Heart right ventricle (tissue), 16 donors: ENCODE measurements around the gene ANTXR1. TPM values are rescaled to one million over a fixed set of nuclear protein-coding genes. Genes with fewer than 3 reads are reported as not detected.

Experiments used
- ATAC-seq, 8 donors: fragments of 200-7000 bp; cut with Tn5 transposase; one replicate each; pipeline ENCODE4 v1.9.1; 2020; ENCODE audit warnings: mild to moderate bottlenecking in 8 of 8, moderate library complexity in 8 of 8, moderate number of reproducible peaks in 1 of 8
- DNase-seq, 2 donors: peaks; one replicate each; pipeline ENCODE4 v3.0.0-alpha.2; 2020
- H3K27ac ChIP-seq, 10 donors: fragments of 200-600 bp; sonication (generic) in 2 of 10; one replicate each; pipeline versions ENCODE4 v1.5.0 to v1.8.0; 2020 to 2022; ENCODE audit warnings: mild to moderate bottlenecking in 3 of 10
- H3K27me3 ChIP-seq, 7 donors: fragments of 200-600 bp; one replicate each; pipeline ENCODE4 v1.8.0; 2021 to 2022; ENCODE audit warnings: mild to moderate bottlenecking in 2 of 7
- H3K36me3 ChIP-seq, 9 donors: fragments of 200-600 bp; sonication (generic) in 1 of 9; one replicate each; pipeline versions ENCODE4 v1.5.0 to v1.8.0; 2020 to 2022; ENCODE audit warnings: mild to moderate bottlenecking in 2 of 9
- H3K4me1 ChIP-seq, 9 donors: fragments of 200-600 bp; sonication (generic) in 1 of 9; one replicate each; pipeline versions ENCODE4 v1.5.0 to v1.8.0; 2020 to 2022; ENCODE audit warnings: mild to moderate bottlenecking in 4 of 9
- H3K4me3 ChIP-seq, 10 donors: fragments of 200-600 bp; sonication (generic) in 2 of 10; one replicate each; pipeline versions ENCODE4 v1.5.0 to v1.8.0; 2020 to 2022; ENCODE audit warnings: mild to moderate bottlenecking in 7 of 10, moderate library complexity in 2 of 10
- H3K9me3 ChIP-seq, 11 donors: fragments of 200-600 bp in 10 of 11; sonication (generic) in 2 of 11; one replicate each; pipeline versions ENCODE4 v1.5.0 to v1.8.0; 2013 to 2022; ENCODE audit warnings: mild to moderate bottlenecking in 2 of 11, control low read depth in 1 of 11, moderate library complexity in 1 of 11
- WGBS, 2 donors: extraction: QIAGEN DNeasy Blood & Tissue Kit; methylation state at CpG; one replicate each; pipeline ENCODE4 v1.1.7; 2013; ENCODE audit warnings: inconsistent platforms in 1 of 2; 5-methylcytosine and 5-hydroxymethylcytosine counted together
- intact Hi-C, 10 donors: fragments of 100-400 bp; cut with DNase I; formaldehyde crosslinking; loops; one replicate each; pipeline versions ENCODE4 v1.11.1 to v1.14.2; 2022
- polyA plus RNA-seq, 2 donors: library from polyadenylated mRNA; stranded (reverse); fragments of 200-250 nt; gene quantifications; one replicate each; pipeline ENCODE4 v1.2.3, GENCODE V29; 2013
- total RNA-seq, 10 donors: library from RNA; stranded (reverse); fragmentation: NEBNext Ultra II Directional in 3 of 10; extraction: Animal tissue kit (Norgen Biotek cat#: 25700) in 3 of 10; gene quantifications; one replicate each; pipeline versions ENCODE4 v1.2.1 to v1.2.4, GENCODE V29; 2021 to 2023
- TF ChIP-seq, protein P1 (sequence below), 9 donors: fragments of 200-600 bp; sonication (generic) in 2 of 9; IDR thresholded peaks; one replicate each; pipeline versions ENCODE4 v1.5.0 to v1.8.0; 2021 to 2022; ENCODE audit warnings: antibody characterized with exemption in 9 of 9, mild to moderate bottlenecking in 5 of 9, moderate library complexity in 1 of 9
- donor health status: Arrhythmogenic right ventricular cardiomyopathy.
- donor health status: ischemic (EF 13 %, LVEDD 7.1; RV severe dilation, severe dysfunction).
- donor health status: healthy with polysubstance abuse.
- donor health status: DM: no; HTN: yes; CAD: no.
- donor health status: DM: no; HTN: no; CAD: no.
- donor health status: ischemic (EF 25% LVEDD 6.9; RV normal size, moderate dysfunction).
- donor health status: ischemic (EF 25% LVEDD 5.7; RV mildly dilated, moderate dysfunction).
- donor health status: healthy.
- donor health status: DM: yes; HTN: yes; CAD: no.
- donor health status: Ischemic cardiomyopathy.
- donor health status: ischemic (EF 35%, LVEDD 5.7; RV mildly dilated, moderate dysfunction).
- donor health status: nonischemic (EF 11% LVEDD 7.7; RV severe dilation, severe dysfunction).
- donor health status: DM: yes; HTN: yes; CAD: no.
- donor health status: PGD.
- donor health status: ischemic (EF 29% LVEDD 5.4; RV normal size, mild dysfunction).
- donor health status: nonischemic (EF 23%, LVEDD 6.1; RV moderate dilation, normal function).

ANTXR1 gene
- total and polyA plus RNA-seq, 12 donors, result 8.9 to 33.1 (median 24.1) TPM

DNA sequence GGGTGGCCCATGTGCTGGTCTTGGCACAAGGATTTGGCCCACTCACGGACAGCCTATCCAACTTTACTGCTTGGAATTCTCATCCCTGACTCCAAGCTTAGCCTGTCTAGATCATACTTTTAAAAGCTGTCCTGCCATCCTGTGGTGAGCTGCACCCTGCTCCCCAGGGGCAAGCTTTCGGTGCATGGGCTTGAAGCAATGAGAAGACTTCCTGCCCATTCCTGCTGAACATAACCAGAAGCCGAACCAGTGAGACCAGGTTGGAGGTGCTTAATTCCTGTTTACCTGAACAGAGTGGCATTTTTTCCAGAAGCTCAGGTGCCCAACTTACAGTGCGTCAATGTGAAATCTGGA, 154.5 kb downstream of the ANTXR1 start:
- intact Hi-C loops, result no loop called here
- no peak for DNase-seq
- no peaks in the 10 kb centered on the region for H3K27me3 ChIP-seq
- no peak overlapping the region for H3K27ac ChIP-seq
- peak in 3 of 8 donors; percentile 30 to 39 (median 31) for ATAC-seq
- H3K9me3 ChIP-seq, result no peaks in the 10 kb centered on the region
- H3K4me3 ChIP-seq, result no peak overlapping the region
- H3K4me1 ChIP-seq, result peaks cover 7 to 53% (median 37%) of the 10 kb centered on the region in 9 donors
- WGBS, 2 donors, result 57 to 81% methylated on average over 4 of the region's 4 CpGs
- TF ChIP-seq, protein P1, sequence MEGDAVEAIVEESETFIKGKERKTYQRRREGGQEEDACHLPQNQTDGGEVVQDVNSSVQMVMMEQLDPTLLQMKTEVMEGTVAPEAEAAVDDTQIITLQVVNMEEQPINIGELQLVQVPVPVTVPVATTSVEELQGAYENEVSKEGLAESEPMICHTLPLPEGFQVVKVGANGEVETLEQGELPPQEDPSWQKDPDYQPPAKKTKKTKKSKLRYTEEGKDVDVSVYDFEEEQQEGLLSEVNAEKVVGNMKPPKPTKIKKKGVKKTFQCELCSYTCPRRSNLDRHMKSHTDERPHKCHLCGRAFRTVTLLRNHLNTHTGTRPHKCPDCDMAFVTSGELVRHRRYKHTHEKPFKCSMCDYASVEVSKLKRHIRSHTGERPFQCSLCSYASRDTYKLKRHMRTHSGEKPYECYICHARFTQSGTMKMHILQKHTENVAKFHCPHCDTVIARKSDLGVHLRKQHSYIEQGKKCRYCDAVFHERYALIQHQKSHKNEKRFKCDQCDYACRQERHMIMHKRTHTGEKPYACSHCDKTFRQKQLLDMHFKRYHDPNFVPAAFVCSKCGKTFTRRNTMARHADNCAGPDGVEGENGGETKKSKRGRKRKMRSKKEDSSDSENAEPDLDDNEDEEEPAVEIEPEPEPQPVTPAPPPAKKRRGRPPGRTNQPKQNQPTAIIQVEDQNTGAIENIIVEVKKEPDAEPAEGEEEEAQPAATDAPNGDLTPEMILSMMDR (IDR thresholded peaks at IDR 0.05), result peak in 2 of 9 donors; percentile 9 to 19
- H3K36me3 ChIP-seq, result no peaks in the 10 kb centered on the region

- Histone ChIP-seq H3K27ac (no peak overlapping the region), H3K4me1 (peaks cover 7 to 45% (median 32%) of the 10 kb centered on the region in 9 donors), H3K36me3 (no peaks in the 10 kb centered on the region), H3K27me3 (no peaks in the 10 kb centered on the region), H3K9me3 (no peaks in the 10 kb centered on the region), H3K4me3 (no peak overlapping the region)
- 67 to 72% methylated on average over 3 of the region's 3 CpGs for WGBS, 2 donors
- DNase-seq (no peak), ATAC-seq (no peak)
- TF ChIP-seq, protein P1 (IDR thresholded peaks at IDR 0.05), result no peak
- intact Hi-C loops, result no loop called here
Measured at GRCh38 chr2:69168144-69168813, 155.3 kb downstream of the ANTXR1 start.

DNA sequence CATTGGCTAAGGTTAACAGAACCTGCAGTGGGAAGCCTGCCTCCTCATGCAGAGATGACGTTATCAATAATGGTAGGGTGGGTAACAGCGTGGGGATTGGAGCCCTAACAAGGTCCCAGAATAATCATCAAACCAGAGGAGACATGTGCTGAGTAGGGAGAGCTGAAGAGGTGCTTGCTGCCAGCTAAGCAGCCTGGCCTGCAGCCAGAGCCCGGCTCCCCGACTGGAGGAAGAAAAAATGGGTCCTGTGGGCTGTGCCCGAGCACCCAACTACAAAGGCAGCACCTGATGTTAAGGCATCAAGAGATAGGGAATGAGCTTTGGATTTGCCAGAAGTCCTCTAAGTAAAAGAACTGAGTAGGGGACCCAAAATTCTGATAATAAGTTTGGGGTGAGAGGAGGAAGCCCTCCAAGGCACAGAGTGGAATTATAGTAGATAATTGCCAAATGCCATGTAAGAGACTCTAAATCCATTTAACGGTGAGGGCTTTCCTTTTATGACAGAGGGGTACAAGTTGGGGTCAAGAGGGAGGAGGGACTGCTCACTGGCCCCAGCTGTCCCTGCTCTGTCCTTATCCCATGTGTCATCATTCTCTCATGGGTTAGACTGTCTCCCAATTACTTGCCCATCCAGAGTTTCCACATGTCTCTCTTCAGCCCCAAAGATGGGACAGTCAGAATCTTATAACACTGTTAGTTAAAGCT, 156.1 kb downstream of the ANTXR1 start:
- WGBS, 2 donors, result 64 to 72% methylated on average over 6 of the region's 6 CpGs
- DNase-seq, result no peak

DNA sequence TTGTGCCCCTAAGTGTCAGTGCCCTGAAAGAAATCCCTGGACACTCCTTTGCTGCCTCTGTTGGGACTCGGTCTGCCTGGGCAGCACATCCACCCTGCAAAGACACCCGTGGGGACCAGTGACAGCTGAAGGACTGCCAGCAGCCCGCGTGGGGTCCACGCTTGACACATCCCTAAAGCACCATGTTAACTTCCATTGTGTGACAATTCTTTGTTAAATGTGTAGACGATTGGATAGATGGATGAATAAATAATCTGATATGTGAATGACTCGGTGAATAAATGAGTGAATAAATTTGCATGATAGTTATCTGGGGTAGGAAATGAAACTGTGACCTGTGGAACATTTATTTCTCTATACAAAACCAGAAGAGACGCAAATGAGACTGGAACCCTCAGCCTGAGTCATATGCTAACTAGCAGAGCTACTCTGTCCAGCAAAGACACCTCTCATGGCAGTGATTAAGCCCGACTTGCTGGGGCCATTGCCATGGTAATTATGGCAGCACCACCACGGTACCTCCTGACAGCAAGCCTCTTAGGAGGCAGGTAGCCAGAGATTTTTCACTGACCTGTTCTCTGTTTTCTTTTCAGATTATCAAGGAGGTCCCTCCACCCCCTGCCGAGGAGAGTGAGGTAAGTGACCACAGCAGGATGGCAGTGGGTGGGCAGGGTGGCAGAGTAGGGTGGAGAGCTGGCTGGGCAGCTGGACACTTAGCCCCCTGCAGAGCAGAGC, 156.8 kb downstream of the ANTXR1 start:
- peaks cover 4 to 29% (median 19%) of the 10 kb centered on the region in 9 donors for H3K4me1 ChIP-seq
- TF ChIP-seq, protein P1 (IDR thresholded peaks at IDR 0.05), result no peak
- 86 to 89% methylated on average over 11 of the region's 11 CpGs for WGBS, 2 donors
- no peak for ATAC-seq
- H3K27ac ChIP-seq, result no peak overlapping the region
- intact Hi-C loops, result no loop called here
- no peaks in the 10 kb centered on the region for H3K36me3 ChIP-seq
- no peak for DNase-seq
- H3K4me3 ChIP-seq, result no peak overlapping the region
- no peaks in the 10 kb centered on the region for H3K9me3 ChIP-seq
- H3K27me3 ChIP-seq, result no peaks in the 10 kb centered on the region

More for the DNA sequence above, 156.1 kb downstream of the ANTXR1 start:
- Histone ChIP-seq H3K36me3 (no peaks in the 10 kb centered on the region), H3K9me3 (no peaks in the 10 kb centered on the region), H3K4me3 (no peak overlapping the region), H3K4me1 (peaks cover 7 to 37% (median 26%) of the 10 kb centered on the region in 9 donors), H3K27ac (no peak overlapping the region), H3K27me3 (no peaks in the 10 kb centered on the region)
- TF ChIP-seq, protein P1 (IDR thresholded peaks at IDR 0.05), result no peak
- intact Hi-C loops, result no loop called here
- ATAC-seq, result no peak
